SK-N-SH (cell line): ENCODE data around the gene EXOC4. TPM values are rescaled to one million over a fixed set of nuclear protein-coding genes. Genes with fewer than 3 reads are reported as not detected.

Source experiments
- CTCF ChIA-PET: fragments of 300-600, 350-600 bp; formaldehyde crosslinking; extraction: SDS; loops from one replicate; lab custom pipeline; 2021; lab: Yijun Ruan, JAX
- POLR2A ChIA-PET: fragments of 350-600 bp; sonication (Branson Sonifier 250); formaldehyde crosslinking; extraction: SDS; loops from one replicate; lab custom pipeline; 2020; ENCODE audit warnings: antibody characterized with exemption, inconsistent platforms; lab: Yijun Ruan, JAX
- DNase-seq: peaks from one replicate; pipeline ENCODE4 v3.0.0; 2012
- H2AFZ ChIP-seq: fragments of 200-600 bp; sonication (generic); 2 replicates; pipeline ENCODE4 v1.8.1; 2016; ENCODE audit warnings: antibody characterized with exemption, mild to moderate bottlenecking, low read depth
- H3F3A ChIP-seq: fragments of 200-600 bp; sonication (generic); replicated peaks from 2 replicates; pipeline ENCODE3; 2016; ENCODE audit warnings: antibody characterized with exemption, mild to moderate bottlenecking; ENCODE audit not compliant: insufficient read depth
- H3K27ac ChIP-seq, 2 experiments: fragments of 200-500 bp in 1 of 2; fragments of 200-600 bp in 1 of 2; sonication (Bioruptor generic) in 1 of 2; sonication (generic), shearing (Covaris generic) in 1 of 2; 2 replicates each; pipeline versions ENCODE4 v1.5.1 to v1.6.1; 2014 to 2016; ENCODE audit warnings: low read depth in 2 of 2, inconsistent platforms in 1 of 2, low read length in 1 of 2, mild to moderate bottlenecking in 1 of 2, mixed read lengths in 1 of 2
- H3K27me3 ChIP-seq: fragments of 200-600 bp; sonication (generic), shearing (Covaris generic); 2 replicates; pipeline ENCODE4 v1.6.1; 2016; ENCODE audit warnings: mixed run types; ENCODE audit not compliant: insufficient read depth
- H3K36me3 ChIP-seq, 2 experiments: fragments of 200-500 bp in 1 of 2; fragments of 200-600 bp in 1 of 2; sonication (Bioruptor generic) in 1 of 2; sonication (generic) in 1 of 2; replicated peaks in 1 of 2; 2 replicates each; pipeline versions ENCODE3 to v1.5.1; 2014 to 2016; ENCODE audit warnings: low read length in 1 of 2, mild to moderate bottlenecking in 1 of 2; ENCODE audit not compliant: insufficient read depth in 2 of 2, control insufficient read depth in 1 of 2
- H3K4me1 ChIP-seq, 2 experiments: fragments of 200-500 bp in 1 of 2; fragments of 200-600 bp in 1 of 2; sonication (Bioruptor generic) in 1 of 2; sonication (generic), shearing (Covaris generic) in 1 of 2; 2 replicates each; pipeline versions ENCODE4 v1.5.1 to v1.6.1; 2014 to 2016; ENCODE audit warnings: low read depth in 1 of 2, low read length in 1 of 2, mixed run types in 1 of 2; ENCODE audit not compliant: insufficient read depth in 2 of 2, control insufficient read depth in 1 of 2
- H3K4me2 ChIP-seq: fragments of 200-600 bp; sonication (generic), shearing (Covaris generic); 2 replicates; pipeline ENCODE4 v1.6.1; 2017; ENCODE audit warnings: mixed run types
- H3K4me3 ChIP-seq, 2 experiments: fragments of 200-500 bp in 1 of 2; fragments of 200-600 bp in 1 of 2; sonication (Bioruptor generic) in 1 of 2; sonication (generic), shearing (Covaris generic) in 1 of 2; 2 replicates each; pipeline versions ENCODE4 v1.5.1 to v1.8.1; 2014 to 2016; ENCODE audit warnings: low read depth in 2 of 2, inconsistent platforms in 1 of 2, low read length in 1 of 2, mild to moderate bottlenecking in 1 of 2, mixed read lengths in 1 of 2, moderate library complexity in 1 of 2
- H3K79me2 ChIP-seq: fragments of 200-600 bp; sonication (generic); 2 replicates; pipeline ENCODE4 v1.8.1; 2017; ENCODE audit warnings: mild to moderate bottlenecking; ENCODE audit not compliant: insufficient read depth
- H3K9ac ChIP-seq: fragments of 200-600 bp; sonication (generic); 2 replicates; pipeline ENCODE4 v1.6.1; 2017; ENCODE audit warnings: mixed run types
- H3K9me2 ChIP-seq: fragments of 200-600 bp; sonication (generic); 2 replicates; pipeline ENCODE4 v1.6.1; 2017; ENCODE audit warnings: mixed run types
- H3K9me3 ChIP-seq: fragments of 200-600 bp; sonication (generic); 2 replicates; pipeline ENCODE4 v1.6.1; 2017; ENCODE audit warnings: mixed run types, mild to moderate bottlenecking, moderate library complexity
- H4K20me1 ChIP-seq: fragments of 200-600 bp; sonication (generic); 2 replicates; pipeline ENCODE4 v1.6.1; 2017; ENCODE audit warnings: mild to moderate bottlenecking, mixed run types; ENCODE audit not compliant: insufficient read depth
- CHD2 ChIP-seq: fragments of 150-350 bp; IDR thresholded peaks from 2 replicates; pipeline ENCODE4 v1.6.1; 2018; ENCODE audit warnings: low read length; ENCODE audit not compliant: partially characterized antibody
- FOSL2 ChIP-seq: IDR thresholded peaks from 2 replicates; pipeline ENCODE4 v1.4.0; 2012; ENCODE audit warnings: low read depth, mild to moderate bottlenecking, moderate library complexity, borderline replicate concordance
- FOXJ3 ChIP-seq: sonication (generic); formaldehyde crosslinking; IDR thresholded peaks from 2 replicates; pipeline ENCODE4 v1.5.1; 2020; ENCODE audit warnings: mild to moderate bottlenecking, missing genetic modification reagents
- GATA2 ChIP-seq: sonication (generic); formaldehyde crosslinking; IDR thresholded peaks from 2 replicates; pipeline ENCODE4 v1.5.0; 2020; ENCODE audit warnings: mild to moderate bottlenecking, missing genetic modification reagents
- JUND ChIP-seq: IDR thresholded peaks from 2 replicates; pipeline ENCODE4 v1.4.0; 2012
- PBX3 ChIP-seq: IDR thresholded peaks from 2 replicates; pipeline ENCODE4; 2012
- POLR2AphosphoS5 ChIP-seq: IDR thresholded peaks from 2 replicates; pipeline ENCODE4 v1.6.1; 2012; ENCODE audit warnings: low read depth, low read length
- TAF1 ChIP-seq: IDR thresholded peaks from 2 replicates; pipeline ENCODE4 v1.6.1; 2012; ENCODE audit warnings: low read depth, mild to moderate bottlenecking, low read length, moderate library complexity, borderline replicate concordance
- TEAD4 ChIP-seq: IDR thresholded peaks from 2 replicates; pipeline ENCODE4 v1.4.0; 2012; ENCODE audit warnings: mild to moderate bottlenecking, borderline replicate concordance; ENCODE audit not compliant: insufficient read depth
- USF1 ChIP-seq: IDR thresholded peaks from 2 replicates; pipeline ENCODE4 v1.4.0; 2012; ENCODE audit warnings: low read depth, borderline replicate concordance
- USF2 ChIP-seq: fragments of 150-350 bp; IDR thresholded peaks from 2 replicates; pipeline ENCODE4 v1.6.1; 2017; ENCODE audit warnings: antibody characterized with exemption, low read length, low read depth, borderline replicate concordance
- YY1 ChIP-seq: IDR thresholded peaks from 2 replicates; pipeline ENCODE4 v1.4.0; 2012; ENCODE audit warnings: low read depth, mild to moderate bottlenecking
- WGBS: methylation state at CpG from one replicate; pipeline ENCODE4 v1.1.6; 2017; ENCODE audit warnings: low lambda C conversion rate; 5-methylcytosine and 5-hydroxymethylcytosine counted together
- polyA plus RNA-seq, 3 experiments: library from polyadenylated mRNA; depleted of rRNA; stranded (reverse); fragments of >200 nt; gene quantifications; 2 replicates each; pipeline ENCODE4 v1.2.3, GENCODE V29; 2012
- TF ChIP-seq, protein P1 (sequence below): fragments of 150-350 bp; IDR thresholded peaks from 2 replicates; pipeline ENCODE4 v1.6.1; 2016; ENCODE audit warnings: mild to moderate bottlenecking, low read depth, low read length

EXOC4 gene
- polyA plus RNA-seq, 1 of the 3 experiments (the other 2 are of a cell fraction): 37.3 TPM

DNA sequence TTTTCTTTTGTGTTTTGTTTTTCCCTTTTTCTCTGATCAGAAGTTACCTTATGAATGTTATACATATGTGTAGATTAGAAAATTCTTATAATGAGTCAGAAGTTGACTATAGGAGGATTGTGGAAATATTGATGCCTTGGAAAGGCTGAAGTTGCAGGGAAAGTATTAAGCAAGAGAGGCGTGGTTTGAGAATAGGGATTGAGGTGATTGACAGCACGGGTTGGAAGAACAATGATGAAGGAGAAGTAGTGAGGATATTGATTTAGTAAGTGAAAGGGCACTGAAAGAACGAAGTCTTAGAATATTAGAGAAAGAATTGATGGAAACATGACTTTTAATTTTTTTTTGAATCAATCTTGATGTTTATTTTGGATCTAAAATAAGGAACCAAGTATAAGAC, 176.0 kb downstream of the EXOC4 start (continued):
- TF ChIP-seq USF1 (no peak), PBX3 (no peak; the same call in 1 of the 2 replicates), POLR2AphosphoS5 (no peak)

- H3K79me2 ChIP-seq: peaks cover under 1% of the 10 kb centered on the region
- H3K9me3 ChIP-seq: no peaks in the 10 kb centered on the region
- H3K4me3 ChIP-seq: no peak overlapping the region
- H3F3A ChIP-seq: peaks cover 9% of the 10 kb centered on the region
- 96% methylated on average over 3 of the region's 3 CpGs for WGBS
- no peaks in the 10 kb centered on the region for H3K9me2 ChIP-seq
- peaks cover 0 to 10% of the 10 kb centered on the region in 2 experiments for H3K36me3 ChIP-seq
- H3K4me2 ChIP-seq: no peak overlapping the region
- ChIA-PET POLR2A (no interaction called here), CTCF (no interaction called here)
- DNase-seq: no peak
- H3K9ac ChIP-seq: no peak overlapping the region
- H2AFZ ChIP-seq: no peak overlapping the region
- TF ChIP-seq TAF1 (no peak), FOSL2 (no peak), YY1 (no peak), JUND (no peak), GATA2 (CRISPR knock-in tag) (no peak), USF1 (no peak), TEAD4 (no peak), POLR2AphosphoS5 (no peak), USF2 (no peak), CHD2 (no peak), FOXJ3 (no peak)
- TF ChIP-seq, protein P1, sequence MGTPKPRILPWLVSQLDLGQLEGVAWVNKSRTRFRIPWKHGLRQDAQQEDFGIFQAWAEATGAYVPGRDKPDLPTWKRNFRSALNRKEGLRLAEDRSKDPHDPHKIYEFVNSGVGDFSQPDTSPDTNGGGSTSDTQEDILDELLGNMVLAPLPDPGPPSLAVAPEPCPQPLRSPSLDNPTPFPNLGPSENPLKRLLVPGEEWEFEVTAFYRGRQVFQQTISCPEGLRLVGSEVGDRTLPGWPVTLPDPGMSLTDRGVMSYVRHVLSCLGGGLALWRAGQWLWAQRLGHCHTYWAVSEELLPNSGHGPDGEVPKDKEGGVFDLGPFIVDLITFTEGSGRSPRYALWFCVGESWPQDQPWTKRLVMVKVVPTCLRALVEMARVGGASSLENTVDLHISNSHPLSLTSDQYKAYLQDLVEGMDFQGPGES: no peak
- H3K27me3 ChIP-seq: no peaks in the 10 kb centered on the region
- no peaks in the 10 kb centered on the region for H4K20me1 ChIP-seq
- no peak overlapping the region for H3K27ac ChIP-seq
- peaks cover under 1 to 6% of the 10 kb centered on the region in 2 experiments; a peak in 2 of 4 replicates for H3K4me1 ChIP-seq
Observed at GRCh38 chr7:133429371-133429770, 176.5 kb downstream of the EXOC4 start.
